ENCODE data around the gene EMP2.
"Not testable (repeated sequence)": the region's sequence is repeated elsewhere in the genome, so short reads cannot be mapped to it uniquely, and the experiment has no call there.

Gene EMP2

DNA sequence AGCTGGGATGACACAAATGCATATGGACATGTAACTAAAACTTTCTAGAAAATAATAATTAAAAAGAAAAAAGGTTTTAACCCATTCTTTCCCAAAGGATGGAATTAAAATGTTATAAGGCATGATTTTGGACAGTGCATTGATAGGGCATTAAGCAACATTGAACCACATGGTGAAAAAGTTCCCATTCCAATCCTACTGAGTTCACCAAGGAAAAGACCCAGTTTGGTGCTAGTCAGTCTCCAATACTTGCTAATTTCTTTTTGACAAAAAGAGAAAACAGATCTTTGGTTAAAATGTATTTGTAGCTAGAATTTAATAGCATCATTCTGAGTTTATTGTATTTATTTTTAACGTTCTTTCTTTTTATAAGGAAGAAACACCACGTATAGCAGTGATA is 28.1 kb downstream of the EMP2 start:
- no peak for DNase-seq (ENCODE audit: low read depth in 2 of 2)

DNA sequence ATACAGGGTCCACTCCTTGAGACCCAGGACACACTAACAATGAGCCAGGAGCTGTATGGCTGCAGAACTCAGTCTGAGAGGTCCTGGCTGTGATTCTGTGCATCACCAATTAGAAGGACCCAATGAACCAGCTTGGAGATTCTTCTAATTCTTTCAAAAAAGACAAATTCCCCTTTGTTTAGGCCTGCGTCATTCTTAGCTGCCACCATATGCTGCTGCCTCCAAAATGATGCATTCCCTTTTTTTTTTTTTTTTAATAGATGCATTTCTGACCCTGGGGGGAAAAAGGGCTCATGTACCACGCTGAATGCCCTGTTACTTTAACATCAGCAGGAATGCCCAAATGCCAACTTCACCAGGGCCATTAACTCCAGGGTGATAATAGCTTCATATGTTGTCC is 28.5 kb downstream of the EMP2 start:
- no peak for DNase-seq (ENCODE audit: low read depth in 2 of 2)

DNA sequence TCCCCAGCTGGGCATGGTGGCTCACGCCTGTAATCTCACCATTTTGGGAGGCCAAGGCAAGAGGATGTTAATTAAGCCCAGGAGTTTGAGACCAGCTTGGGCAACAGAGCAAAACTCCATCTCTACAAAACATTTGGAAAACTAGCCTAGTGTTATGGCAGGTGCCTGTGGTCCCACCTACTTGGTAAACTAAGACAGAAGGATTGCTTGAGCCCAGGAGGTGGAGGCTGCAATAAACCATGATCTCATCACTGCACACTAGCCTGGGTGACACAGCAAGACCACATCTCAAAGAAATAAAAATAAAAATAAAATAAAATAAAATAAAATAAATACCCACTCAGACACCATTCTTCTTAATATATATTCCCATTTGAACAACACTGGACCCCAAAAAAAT is 32.0 kb downstream of the EMP2 start:
- no peak for DNase-seq (ENCODE audit: low read depth in 2 of 2)

DNA sequence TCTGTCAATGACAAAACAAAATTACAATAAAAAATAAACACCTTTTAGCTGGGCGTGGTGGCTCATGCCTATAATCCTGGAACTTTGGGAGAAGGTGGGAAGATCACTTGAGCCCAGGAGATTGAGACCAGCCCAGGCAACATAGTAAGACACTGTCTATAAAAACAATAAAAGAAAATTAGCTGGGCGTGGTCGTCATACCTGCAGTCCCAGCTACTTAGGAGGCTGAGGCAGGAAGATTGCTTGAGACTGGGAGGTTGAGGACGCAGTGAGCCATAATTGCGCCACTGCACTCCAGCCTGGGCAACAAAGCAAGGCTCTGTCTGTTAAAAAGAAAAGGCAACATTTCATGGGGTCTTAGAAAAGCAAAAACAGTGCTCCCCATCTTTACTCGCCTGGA is 32.7 kb downstream of the EMP2 start:
- no peak for DNase-seq (ENCODE audit: low read depth in 2 of 2)

DNA sequence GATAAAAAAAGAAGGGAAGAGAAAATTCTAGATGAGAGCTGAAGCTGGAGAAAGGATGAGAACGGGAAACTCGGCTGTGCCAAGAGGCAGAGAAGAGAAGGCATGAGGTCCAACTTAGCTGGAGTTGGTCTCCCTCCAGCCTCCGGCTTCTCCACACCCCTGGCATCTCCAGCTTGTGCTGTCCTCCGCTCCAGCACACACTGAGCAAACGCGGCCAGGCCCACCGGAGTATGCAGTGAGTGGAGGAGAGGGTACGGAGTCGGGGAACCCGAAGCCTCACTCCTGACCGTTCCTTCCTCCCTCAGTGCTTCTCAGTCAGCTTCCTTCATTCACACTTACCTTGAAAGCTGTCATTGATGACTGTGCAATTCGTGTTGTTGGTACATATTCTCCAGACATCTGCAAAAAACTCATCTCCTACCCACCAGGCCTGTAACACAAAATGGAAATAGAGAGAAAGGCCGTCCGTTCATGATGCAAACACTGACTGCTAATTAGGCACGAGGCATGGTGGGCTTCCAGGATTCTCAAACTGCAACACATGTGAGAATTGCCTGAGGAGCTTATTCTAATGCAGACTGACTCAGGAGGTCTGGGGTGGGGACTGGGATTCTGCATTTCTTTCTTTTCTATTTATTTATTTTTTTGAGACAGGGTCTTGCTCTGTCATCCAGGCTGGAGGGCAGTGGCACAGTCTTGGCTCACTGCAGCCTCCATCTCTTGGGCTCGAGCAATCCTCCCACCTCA is 37.0 kb downstream of the EMP2 start:
- DNase-seq (ENCODE audit: low read depth in 2 of 2): no peak

DNA sequence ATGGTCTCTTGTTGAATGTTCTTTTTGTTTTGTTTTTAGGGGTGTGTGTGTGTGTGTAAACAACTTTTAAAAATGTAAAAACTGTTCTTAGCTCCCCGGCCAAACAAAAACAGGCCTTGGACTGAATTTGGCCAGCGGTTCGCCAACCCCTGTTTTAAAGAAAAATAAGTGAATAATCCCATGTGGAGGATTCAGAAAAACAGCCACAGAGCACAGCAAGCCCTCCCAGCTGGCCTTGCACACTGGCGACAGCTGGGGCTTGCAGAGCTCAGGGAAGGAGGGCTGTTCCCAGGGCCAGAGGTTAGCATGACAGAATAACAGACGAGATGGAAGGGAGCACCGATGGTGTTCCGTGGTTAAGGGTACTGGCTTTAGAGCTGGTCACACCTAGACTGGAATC is 39.0 kb downstream of the EMP2 start:
- DNase-seq (ENCODE audit: low read depth in 2 of 2): no peak

DNA sequence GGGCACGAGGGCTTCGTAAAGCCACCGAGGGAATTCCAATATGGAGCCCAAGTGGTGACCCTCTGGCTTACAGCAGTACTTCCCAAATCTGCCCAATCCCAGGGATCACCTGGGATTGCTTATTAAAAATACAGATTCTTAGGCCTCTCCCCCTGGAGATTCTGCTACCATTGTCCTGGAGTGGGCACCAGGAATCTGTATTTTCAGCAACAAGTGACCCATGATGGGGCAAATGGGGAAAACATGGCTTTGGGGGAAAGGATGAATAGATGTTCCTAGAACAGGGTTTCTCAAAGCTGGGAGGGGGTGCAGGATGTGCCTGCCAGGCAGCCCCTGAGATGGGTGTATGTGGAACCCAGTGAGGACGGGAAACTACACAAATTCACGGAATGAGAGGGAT is 40.6 kb downstream of the EMP2 start:
- DNase-seq (ENCODE audit: low read depth in 2 of 2): no peak

DNA sequence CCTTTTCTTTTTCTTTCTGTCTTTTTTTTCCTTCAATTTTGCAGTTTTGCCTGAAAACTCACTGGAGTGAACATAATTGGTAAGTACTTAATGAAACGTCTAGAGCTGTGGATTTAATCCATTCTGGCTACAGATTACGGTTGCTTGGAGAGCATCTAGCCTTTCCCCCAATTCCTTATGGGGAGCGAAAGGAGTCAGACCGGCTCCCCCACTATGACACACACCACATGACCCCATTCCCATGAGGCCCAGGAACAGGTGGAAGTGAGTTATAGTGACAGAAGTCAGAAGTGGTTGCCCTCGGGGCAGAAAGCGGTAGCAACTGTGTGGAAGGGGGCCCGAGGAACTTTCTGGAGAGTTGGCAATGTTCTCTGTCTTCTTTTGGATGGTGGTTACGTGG is 41.2 kb downstream of the EMP2 start:
- DNase-seq (ENCODE audit: low read depth in 2 of 2): no peak

DNA sequence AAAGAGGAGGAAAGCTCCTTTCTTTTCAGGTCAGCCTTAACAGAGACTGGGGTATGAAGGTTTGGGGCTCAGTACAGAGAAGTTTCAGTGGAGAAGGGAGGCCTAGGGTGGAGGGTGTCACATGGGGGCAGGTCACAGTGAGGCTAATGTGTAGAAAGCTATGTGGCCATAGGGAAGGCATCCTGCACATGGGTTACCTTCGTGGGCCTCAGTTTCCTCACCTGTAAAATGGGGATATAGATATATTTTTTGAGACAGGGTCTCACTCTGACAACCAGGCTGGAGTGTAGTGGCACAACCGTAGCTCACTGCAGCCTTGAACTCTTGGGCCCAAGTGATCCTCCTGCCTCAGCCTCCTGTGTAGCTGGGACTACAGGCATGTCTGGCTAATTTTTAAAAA is 41.8 kb downstream of the EMP2 start:
- no peak for DNase-seq (ENCODE audit: low read depth in 2 of 2)

DNA sequence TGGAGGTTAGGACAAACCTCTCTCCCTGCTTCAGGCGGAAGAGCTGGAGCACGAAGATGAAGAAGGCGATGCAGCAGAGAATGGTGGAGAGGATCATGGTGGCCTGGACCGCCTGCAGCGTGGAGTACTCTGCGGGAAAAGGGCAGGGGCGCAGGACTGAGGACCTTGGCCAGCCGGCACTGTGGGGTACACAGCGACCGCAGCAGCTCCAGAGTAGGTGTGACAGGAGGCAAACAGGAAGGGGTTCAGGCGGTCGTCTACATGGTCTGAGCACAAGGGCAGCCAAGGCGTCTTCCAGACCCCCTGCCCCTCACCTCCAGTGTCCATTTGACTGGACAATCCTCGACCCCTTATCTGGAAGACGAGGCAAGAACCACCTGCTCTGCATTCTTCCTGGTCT is 42.5 kb downstream of the EMP2 start:
- no peak for DNase-seq (ENCODE audit: low read depth in 2 of 2)

DNA sequence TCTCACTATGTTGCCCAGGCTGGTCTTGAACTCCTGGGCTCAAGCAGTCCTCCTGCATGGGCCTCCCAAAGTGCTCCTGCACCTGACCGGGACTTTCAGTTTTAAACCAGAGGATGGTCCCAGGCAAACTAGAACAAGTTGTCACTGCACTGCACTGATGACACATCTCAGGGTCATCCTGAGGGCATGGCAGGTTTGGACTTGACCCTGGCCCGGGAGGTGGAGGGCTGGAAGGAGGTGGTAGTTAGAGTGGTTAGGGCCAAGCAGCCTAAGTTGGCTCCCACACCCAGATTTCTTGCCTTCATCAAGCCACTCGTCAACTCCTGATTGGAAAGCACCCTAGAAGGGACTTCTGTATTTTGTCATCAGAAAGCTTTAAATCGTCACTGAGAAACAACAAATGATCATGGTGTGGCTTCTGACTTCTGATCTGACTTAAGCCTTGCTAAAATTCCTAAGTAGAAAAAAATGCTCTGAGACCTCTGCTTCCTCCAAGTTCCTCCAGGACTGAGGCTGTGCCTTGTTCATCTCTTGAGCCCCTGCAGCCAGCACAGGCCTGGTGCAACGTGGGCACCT is 43.5 kb downstream of the EMP2 start:
- DNase-seq (ENCODE audit: low read depth in 2 of 2): no peak

DNA sequence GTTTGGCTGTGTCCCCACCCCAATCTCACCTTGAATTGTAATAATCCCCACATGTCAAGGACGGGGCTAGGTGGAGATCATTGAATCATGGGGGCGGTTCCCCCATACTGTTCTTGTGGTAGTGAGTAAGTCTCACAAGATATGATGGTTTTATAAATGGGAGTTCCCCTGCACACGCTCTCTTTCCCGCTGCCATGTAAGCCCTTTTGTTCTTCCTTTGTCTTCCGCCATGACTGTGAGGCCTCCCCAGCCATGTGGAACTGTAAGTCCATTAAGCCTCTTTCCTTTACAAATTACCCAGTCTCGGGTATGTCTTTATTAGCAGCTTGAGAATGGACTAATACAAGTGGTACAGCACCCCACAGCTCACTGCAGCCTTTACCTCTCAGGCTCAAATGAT is 44.1 kb downstream of the EMP2 start:
- DNase-seq (ENCODE audit: low read depth in 2 of 2): not testable (repeated sequence)

DNA sequence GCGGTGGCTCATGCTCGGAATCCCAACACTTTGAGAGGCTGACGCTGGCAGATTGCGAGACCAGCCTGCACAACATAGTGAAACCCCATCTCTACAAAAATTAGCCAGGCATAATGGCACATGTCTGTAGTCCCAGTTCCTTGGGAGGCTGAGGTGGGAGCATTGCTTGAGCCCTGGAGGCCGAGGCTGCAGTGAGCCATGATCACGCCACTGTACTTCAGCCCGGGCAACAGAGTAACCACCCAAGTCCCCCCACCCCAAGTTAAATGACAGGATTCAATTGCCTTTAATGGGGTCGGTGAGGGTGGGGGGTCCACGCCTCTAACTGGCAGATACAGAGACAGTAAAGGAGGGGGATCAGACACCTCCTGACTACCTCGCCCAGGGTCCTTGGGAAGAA is 44.9 kb downstream of the EMP2 start:
- DNase-seq (ENCODE audit: low read depth in 2 of 2): no peak

DNA sequence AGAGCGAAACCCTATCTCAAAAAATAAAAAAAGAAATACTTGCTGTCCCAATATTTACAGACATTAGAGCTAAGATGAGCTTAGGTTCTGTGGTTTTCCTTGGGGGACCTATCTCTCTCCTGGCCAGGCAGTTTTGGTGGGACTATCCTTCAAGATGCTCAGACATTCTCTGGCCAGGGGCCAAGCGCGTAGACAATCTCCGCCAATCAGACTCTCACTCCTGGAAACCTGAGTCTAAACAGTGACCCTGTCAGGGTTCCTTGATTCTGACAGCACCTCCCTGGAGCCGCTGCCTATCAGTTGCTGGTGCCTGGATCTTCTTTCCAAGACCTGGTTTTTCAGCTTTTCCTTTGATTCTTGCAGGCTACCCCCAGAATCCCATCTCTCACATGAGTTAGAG is 45.6 kb downstream of the EMP2 start:
- no peak for DNase-seq (ENCODE audit: low read depth in 2 of 2)

DNA sequence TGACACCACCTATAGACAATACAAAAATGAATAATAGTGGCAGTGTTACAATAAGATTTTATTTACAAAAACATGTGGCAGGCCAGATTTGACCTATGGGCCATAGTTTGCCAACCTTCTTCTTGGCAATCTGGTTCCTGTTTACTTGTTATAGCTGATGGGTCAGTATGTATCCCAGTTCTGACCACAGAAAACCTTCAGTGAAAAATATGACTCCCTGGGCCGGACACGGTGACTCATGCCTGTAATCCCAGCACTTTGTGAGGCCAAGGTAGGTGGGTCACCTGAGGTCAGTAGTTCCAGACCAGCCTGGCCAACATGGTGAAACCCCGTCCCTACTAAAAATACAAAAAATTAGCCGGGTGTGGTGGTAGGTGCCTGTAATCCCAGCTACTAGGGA is 46.8 kb downstream of the EMP2 start:
- DNase-seq (ENCODE audit: low read depth in 2 of 2): not testable (repeated sequence)

DNA sequence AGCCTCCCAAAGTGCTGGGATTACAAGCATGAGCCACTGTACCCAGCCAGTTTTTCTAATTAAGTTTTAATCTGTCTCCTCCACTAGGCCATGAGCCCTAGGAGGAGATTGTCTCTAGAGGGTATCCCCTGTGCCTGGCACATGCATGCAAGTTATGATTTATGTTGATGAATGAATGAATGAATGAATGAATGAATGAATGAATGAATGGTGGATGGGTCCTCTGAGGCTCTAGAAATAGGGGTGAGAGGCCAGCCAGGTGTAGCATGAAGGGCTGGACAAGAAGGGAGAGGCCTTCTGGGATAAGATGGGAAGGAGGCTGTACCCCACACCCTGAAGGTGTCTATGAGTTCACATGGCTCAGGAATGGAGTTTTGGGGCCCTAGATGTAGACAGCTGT is 48.8 kb downstream of the EMP2 start:
- DNase-seq (ENCODE audit: low read depth in 2 of 2): no peak

DNA sequence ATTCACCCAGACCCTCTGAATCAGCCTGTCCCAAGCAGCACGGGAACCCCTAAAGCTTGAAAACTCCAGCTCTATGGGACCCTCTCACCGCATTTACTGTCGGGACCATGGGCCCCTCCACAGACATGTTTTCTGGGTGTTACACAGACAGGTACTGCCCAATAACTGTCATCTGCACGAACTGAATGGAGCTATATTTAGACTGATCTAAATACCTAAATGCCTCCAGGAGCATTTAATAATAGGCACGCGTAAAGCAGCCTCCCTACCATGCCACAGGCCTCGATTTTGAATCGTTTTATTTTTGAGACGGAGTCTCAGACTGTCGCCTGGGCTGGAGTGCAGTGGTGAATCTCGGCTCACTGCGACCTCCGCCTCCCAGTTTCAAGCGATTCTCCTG is 49.7 kb downstream of the EMP2 start:
- no peak for DNase-seq (ENCODE audit: low read depth in 2 of 2)

DNA sequence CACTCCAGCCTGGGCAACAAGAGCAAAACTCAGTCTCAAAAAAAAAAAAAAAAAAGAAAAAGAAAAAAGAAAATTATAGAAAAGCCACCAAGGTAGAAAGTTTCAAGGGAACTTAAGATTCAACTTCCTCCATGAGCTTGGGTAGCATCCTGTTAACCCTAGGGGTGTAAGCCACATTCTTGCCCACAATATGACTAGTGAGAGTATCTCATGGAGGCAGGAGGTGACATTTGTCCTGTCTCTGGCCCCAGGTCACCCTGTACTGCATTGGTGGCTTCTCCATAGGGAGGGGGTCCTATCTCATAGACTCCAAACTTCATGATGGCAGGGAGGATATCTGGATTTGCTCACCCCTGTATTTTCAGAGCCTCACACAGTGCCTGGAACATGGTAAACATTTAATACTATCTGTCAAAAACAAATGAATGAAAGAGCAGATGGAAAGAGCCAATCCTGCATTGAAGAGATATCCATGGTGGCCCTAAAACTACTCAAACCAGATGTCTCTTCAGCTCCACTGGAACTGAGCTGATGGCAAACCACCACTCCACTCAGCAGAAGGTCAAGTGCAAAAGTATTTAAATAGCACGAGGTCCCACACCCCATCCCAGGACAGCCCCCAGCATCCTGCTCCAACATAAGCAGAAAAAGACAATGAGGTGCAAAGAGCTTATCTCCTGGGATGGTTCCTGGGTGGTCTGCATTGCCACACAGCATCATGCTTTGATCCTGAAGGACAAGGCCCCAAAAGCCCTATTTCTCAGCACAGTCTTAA is 50.3 kb downstream of the EMP2 start:
- DNase-seq (ENCODE audit: low read depth in 2 of 2): no peak

DNA sequence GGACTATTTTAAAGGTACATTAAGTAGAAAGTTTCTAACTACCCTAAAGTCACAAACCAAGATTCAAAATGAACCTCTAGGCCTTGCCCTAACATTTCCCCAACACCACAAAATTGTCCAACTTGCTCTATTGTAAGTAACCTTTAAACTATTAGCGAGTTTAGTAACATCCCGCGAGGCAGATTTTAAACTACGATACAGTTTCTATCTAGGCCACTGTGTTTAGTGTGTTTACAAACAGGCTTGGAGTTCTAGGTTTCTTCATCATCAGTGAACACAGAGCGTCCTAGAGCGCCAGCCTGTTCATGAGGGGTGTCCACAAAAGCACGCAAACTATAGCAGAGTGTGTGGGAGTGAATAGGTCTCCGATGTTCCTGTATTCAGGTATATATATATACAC is 51.8 kb downstream of the EMP2 start:
- DNase-seq (ENCODE audit: low read depth in 2 of 2): no peak

DNA sequence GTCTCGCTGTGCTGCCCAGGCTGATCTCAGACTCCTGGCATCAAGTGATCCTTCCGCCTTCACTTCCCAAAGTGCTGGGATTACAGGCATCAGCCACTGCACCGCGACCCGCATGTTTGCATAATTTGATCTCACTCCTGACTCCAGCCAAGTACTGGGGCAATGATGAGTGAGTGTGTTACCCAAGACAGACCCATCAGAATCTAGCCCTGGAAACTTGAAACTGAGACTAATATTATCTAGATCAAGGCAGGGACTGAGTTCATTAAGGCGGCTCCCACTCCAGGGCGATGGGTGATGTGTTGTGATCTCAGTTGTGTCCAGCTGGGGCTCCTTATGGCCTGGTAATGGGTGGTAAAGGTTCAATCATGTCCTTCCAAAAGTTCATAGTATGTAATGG is 53.4 kb downstream of the EMP2 start:
- no peak for DNase-seq (ENCODE audit: low read depth in 2 of 2)

DNA sequence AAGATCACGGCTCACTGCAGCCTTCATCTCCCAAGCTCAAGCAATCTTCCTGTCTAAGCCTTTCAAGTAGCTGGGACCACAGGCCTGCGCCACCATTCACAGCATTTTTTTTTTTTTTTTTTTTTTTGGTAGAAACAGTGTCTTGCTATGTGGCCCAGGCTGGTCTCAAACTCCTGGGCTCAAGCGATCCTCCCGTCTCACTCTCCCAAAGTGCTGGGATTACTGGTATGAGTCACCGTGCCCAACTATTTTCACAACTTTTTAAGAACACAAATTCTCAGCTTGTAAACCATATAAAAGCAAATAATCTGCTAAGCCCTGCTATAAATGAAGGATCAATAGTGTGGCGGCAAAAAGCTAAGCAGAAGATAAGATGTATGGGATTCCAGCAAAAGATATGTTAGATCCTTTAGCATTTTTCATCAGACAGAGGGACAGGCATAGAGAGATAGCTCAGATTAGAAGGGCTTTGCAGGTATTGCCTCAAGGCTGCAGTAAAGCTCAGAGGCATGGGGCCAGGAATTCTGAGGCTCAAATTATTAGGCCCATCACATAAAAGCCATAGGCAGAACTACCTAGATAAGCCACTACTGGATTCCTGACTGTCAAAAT is 55.1 kb downstream of the EMP2 start:
- DNase-seq (ENCODE audit: low read depth in 2 of 2): no peak

DNA sequence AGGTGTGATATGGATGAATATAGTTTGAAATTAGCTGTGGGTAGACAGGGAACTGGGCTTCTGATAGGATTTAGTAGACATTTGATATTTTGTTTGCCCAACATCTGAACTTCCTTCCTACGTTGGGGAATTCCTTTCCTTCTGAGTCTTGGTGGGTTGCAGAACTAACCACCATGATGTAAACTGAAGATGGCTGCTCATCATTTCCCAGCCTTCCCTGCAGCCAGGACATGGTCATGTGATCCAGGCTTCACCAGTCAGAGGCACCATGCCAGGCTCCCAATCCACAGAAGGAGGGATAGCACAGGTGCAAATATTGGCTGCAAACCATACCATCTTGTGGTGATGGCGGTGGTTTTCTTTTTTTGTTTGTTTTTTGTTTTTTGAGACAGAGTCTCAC is 57.4 kb downstream of the EMP2 start:
- DNase-seq (ENCODE audit: low read depth in 2 of 2): no peak
